Stimulated activated CD8-positive, alpha-beta memory T cell treated with anti-CD3 and anti-CD28 coated beads, Interleukin-4, amount 100 ng/mL, for 48 hours (primary cell): Measurements from ENCODE around the gene NRSN2.

Experiments
- DNase-seq: peaks from one replicate; pipeline ENCODE4 v3.0.0-alpha.2; 2020

NRSN2 gene

GRCh38 chr20:346640-347316 is at the start of gene NRSN2:
NRSN2 (plus strand) TSS chr20:347111; CDS start chr20:349644, 2,533 bp downstream.
- DNase-seq: no peak

GRCh38 chr20:297925-298775 is 48.8 kb upstream of the NRSN2 start:
- peak; percentile 60 for DNase-seq

- no peak for DNase-seq
These were observed 48.0 kb upstream of the NRSN2 start for GRCh38 chr20:298776-299391.

- no peak for DNase-seq
These were observed 46.4 kb upstream of the NRSN2 start for GRCh38 chr20:300345-300990.

GRCh38 chr20:301886-302848 is 44.7 kb upstream of the NRSN2 start:
- DNase-seq: no peak

- no peak for DNase-seq
These were observed 41.2 kb upstream of the NRSN2 start for GRCh38 chr20:305745-306144.

- no peak for DNase-seq
These were observed 38.4 kb upstream of the NRSN2 start for GRCh38 chr20:308427-309038.

GRCh38 chr20:309306-309840 is 37.5 kb upstream of the NRSN2 start:
- DNase-seq: no peak

- peak; percentile 92 for DNase-seq
These were observed 36.9 kb upstream of the NRSN2 start for GRCh38 chr20:309841-310644.

- DNase-seq: no peak
These were observed 36.3 kb upstream of the NRSN2 start for GRCh38 chr20:310645-311044.

GRCh38 chr20:311609-312008 is 35.3 kb upstream of the NRSN2 start:
- no peak for DNase-seq

GRCh38 chr20:312067-312466 is 34.8 kb upstream of the NRSN2 start:
- no peak for DNase-seq

- no peak for DNase-seq
These were observed 34.0 kb upstream of the NRSN2 start for GRCh38 chr20:312866-313265.

- no peak for DNase-seq
These were observed 33.5 kb upstream of the NRSN2 start for GRCh38 chr20:313402-313801.

GRCh38 chr20:313948-314347 is 33.0 kb upstream of the NRSN2 start:
- no peak for DNase-seq

- DNase-seq: no peak
These were observed 30.4 kb upstream of the NRSN2 start for GRCh38 chr20:316316-317068.

GRCh38 chr20:324177-325044 is 22.5 kb upstream of the NRSN2 start:
- DNase-seq: peak; percentile 96

- peak; percentile 99 for DNase-seq
These were observed 21.6 kb upstream of the NRSN2 start, which contains the start of gene SOX12 for GRCh38 chr20:325045-325888. SOX12 (plus strand) TSS chr20:325552; CDS start chr20:325925, 373 bp downstream.
